Gastroesophageal sphincter (tissue), 3 donors: ENCODE results near the gene TBL1XR1.

Experiments used
- POLR2A ChIP-seq, 2 donors: fragments of 450-650 bp; IDR thresholded peaks; one replicate each; pipeline ENCODE4 v1.6.1; 2017; ENCODE audit warnings: antibody characterized with exemption in 2 of 2, mild to moderate bottlenecking in 2 of 2, moderate library complexity in 1 of 2
- POLR2AphosphoS5 ChIP-seq: sonication (generic); formaldehyde crosslinking; IDR thresholded peaks from one replicate; pipeline ENCODE4 v1.6.1; 2017; ENCODE audit warnings: antibody characterized with exemption
- TF ChIP-seq, protein P1 (sequence below), 4 experiments: fragments of 200-600 bp in 2 of 4; fragments of 450-650 bp in 2 of 4; sonication (generic) in 1 of 4; IDR thresholded peaks; one replicate each; pipeline ENCODE4 v1.5.1; 2017 to 2019; ENCODE audit warnings: antibody characterized with exemption in 4 of 4, mild to moderate bottlenecking in 2 of 4, moderate library complexity in 2 of 4

DNA sequence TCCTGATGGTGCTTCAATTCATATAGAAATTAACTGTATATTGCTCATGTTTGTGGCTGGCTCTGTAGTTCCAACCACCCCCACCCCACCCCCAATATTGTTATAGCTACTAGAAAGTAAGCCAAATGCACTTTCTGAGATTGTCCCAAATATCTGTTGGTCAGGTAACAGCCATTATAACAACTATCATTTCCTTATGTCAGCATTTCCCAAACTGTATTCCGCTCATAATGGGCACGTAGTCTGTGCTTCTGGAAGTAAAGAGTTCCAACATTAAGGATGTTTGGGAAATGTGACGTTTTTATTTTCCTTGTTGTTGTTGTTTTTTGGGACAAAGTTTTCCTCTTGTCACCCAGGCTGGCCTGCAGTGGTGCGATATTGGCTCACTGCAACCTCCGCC, 12.2 kb upstream of the TBL1XR1 start:
- TF ChIP-seq, protein P1, sequence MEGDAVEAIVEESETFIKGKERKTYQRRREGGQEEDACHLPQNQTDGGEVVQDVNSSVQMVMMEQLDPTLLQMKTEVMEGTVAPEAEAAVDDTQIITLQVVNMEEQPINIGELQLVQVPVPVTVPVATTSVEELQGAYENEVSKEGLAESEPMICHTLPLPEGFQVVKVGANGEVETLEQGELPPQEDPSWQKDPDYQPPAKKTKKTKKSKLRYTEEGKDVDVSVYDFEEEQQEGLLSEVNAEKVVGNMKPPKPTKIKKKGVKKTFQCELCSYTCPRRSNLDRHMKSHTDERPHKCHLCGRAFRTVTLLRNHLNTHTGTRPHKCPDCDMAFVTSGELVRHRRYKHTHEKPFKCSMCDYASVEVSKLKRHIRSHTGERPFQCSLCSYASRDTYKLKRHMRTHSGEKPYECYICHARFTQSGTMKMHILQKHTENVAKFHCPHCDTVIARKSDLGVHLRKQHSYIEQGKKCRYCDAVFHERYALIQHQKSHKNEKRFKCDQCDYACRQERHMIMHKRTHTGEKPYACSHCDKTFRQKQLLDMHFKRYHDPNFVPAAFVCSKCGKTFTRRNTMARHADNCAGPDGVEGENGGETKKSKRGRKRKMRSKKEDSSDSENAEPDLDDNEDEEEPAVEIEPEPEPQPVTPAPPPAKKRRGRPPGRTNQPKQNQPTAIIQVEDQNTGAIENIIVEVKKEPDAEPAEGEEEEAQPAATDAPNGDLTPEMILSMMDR (IDR thresholded peaks at IDR 0.05), result no peak
- TF ChIP-seq POLR2AphosphoS5, result no peak
- no peak for TF ChIP-seq POLR2A (IDR thresholded peaks at IDR 0.05)
